ENCODE measurements around the gene PDZD2.

The PDZD2 gene

GRCh38 chr5:32100691-32101302, 461.9 kb downstream of the PDZD2 start:
- no peak overlapping the region for H3K27ac ChIP-seq
- no peak for TF ChIP-seq ZFX (IDR thresholded peaks at IDR 0.05; ENCODE audit: borderline replicate concordance)
- no peak for TF ChIP-seq CTCF (IDR thresholded peaks at IDR 0.05)

GRCh38 chr5:32102254-32102986, 463.5 kb downstream of the PDZD2 start:
- no peak overlapping the region for H3K27ac ChIP-seq
- TF ChIP-seq ZFX (IDR thresholded peaks at IDR 0.05; ENCODE audit: borderline replicate concordance) = no peak
- TF ChIP-seq CTCF (IDR thresholded peaks at IDR 0.05) = no peak

GRCh38 chr5:32103521-32103920, 464.6 kb downstream of the PDZD2 start:
- TF ChIP-seq ZFX (IDR thresholded peaks at IDR 0.05; ENCODE audit: borderline replicate concordance) = no peak
- TF ChIP-seq CTCF (IDR thresholded peaks at IDR 0.05) = no peak
- no peak overlapping the region for H3K27ac ChIP-seq

- peak overlapping the region; percentile 4; the same call in 1 of the 2 replicates for H3K27ac ChIP-seq
- no peak for TF ChIP-seq CTCF (IDR thresholded peaks at IDR 0.05)
- no peak for TF ChIP-seq ZFX (IDR thresholded peaks at IDR 0.05; ENCODE audit: borderline replicate concordance)
Measured at GRCh38 chr5:32107291-32107690, 468.4 kb downstream of the PDZD2 start.

GRCh38 chr5:32108167-32108566, 469.2 kb downstream of the PDZD2 start:
- TF ChIP-seq CTCF (IDR thresholded peaks at IDR 0.05) = no peak
- TF ChIP-seq ZFX (IDR thresholded peaks at IDR 0.05; ENCODE audit: borderline replicate concordance) = no peak
- peak overlapping the region; percentile 4; the same call in 1 of the 2 replicates for H3K27ac ChIP-seq

- no peak for TF ChIP-seq CTCF (IDR thresholded peaks at IDR 0.05)
- no peak for TF ChIP-seq ZFX (IDR thresholded peaks at IDR 0.05; ENCODE audit: borderline replicate concordance)
- H3K27ac ChIP-seq = peak overlapping the region; percentile 4; the same call in 1 of the 2 replicates
Measured at GRCh38 chr5:32109236-32109635, 470.3 kb downstream of the PDZD2 start.

GRCh38 chr5:32110111-32110696, 471.3 kb downstream of the PDZD2 start:
- H3K27ac ChIP-seq = no peak overlapping the region
- TF ChIP-seq CTCF (IDR thresholded peaks at IDR 0.05) (no peak), ZFX (IDR thresholded peaks at IDR 0.05; ENCODE audit: borderline replicate concordance) (no peak)

Data from 22Rv1 (cell line).